ENCODE results near the gene PDCD1.

GRCh38 chr2:241820625-241821384 is 37.9 kb downstream of the PDCD1 start:
- no peak for TF ChIP-seq EZH2 (IDR thresholded peaks at IDR 0.05; ENCODE audit: borderline replicate concordance)
- TF ChIP-seq CTCF (IDR thresholded peaks at IDR 0.05; ENCODE audit: poor library complexity): no peak
- no peak for TF ChIP-seq EZH2phosphoT487 (IDR thresholded peaks at IDR 0.05; ENCODE audit: low read depth, severe bottlenecking, unreplicated experiment)
